Activated B cell treated with CpG ODN at 0.5 μM for 24 hours (primary cell): ENCODE measurements around the gene PTPN3. TPM values are rescaled to one million over a fixed set of nuclear protein-coding genes. Genes with fewer than 3 reads are reported as not detected.

Source experiments
- ATAC-seq: fragments of 200-7000 bp; cut with Tn5 transposase; one replicate; pipeline ENCODE4 v1.10.0; 2021; ENCODE audit warnings: low read depth, mild to moderate bottlenecking, moderate library complexity
- CTCF ChIA-PET: fragments of 350-600 bp; sonication (Branson Sonifier 250); formaldehyde crosslinking; loops from one replicate; lab custom pipeline; 2021; ENCODE audit warnings: antibody characterized with exemption; lab: Charles Lee
- POLR2A ChIA-PET: fragments of 350-600 bp; sonication (Branson Sonifier 250); formaldehyde crosslinking; loops from one replicate; lab custom pipeline; 2021; ENCODE audit warnings: antibody characterized with exemption; lab: Charles Lee
- DNase-seq: peaks from one replicate; pipeline ENCODE4 v3.0.0; 2022
- H3K27ac Mint-ChIP-seq: one replicate; pipeline ENCODE4 v1.8.0; 2020; ENCODE audit warnings: mixed read lengths
- H3K27me3 Mint-ChIP-seq: one replicate; pipeline ENCODE4 v1.8.0; 2021; ENCODE audit warnings: mixed read lengths
- H3K36me3 Mint-ChIP-seq: one replicate; pipeline ENCODE4 v1.8.0; 2021; ENCODE audit warnings: low read depth, mixed read lengths
- H3K4me1 Mint-ChIP-seq: one replicate; pipeline ENCODE4 v1.8.0; 2021; ENCODE audit warnings: mixed read lengths
- H3K4me3 Mint-ChIP-seq: one replicate; pipeline ENCODE4 v1.8.0; 2020; ENCODE audit warnings: mild to moderate bottlenecking, mixed read lengths
- H3K9me3 Mint-ChIP-seq: one replicate; pipeline ENCODE4 v1.8.0; 2020; ENCODE audit warnings: mixed read lengths
- intact Hi-C: fragments of 100-400 bp; cut with micrococcal nuclease; formaldehyde crosslinking; loops from one replicate; pipeline ENCODE4 v1.15.1; 2024
- total RNA-seq: library from RNA; stranded (reverse); gene quantifications from 2 replicates; pipeline ENCODE4 v1.2.3, GENCODE V29; 2022
- TF ChIP-seq, protein P1 (sequence below): fragments of 200-600 bp; IDR thresholded peaks from one replicate; pipeline ENCODE4 v1.8.0; 2022; ENCODE audit warnings: antibody characterized with exemption, mild to moderate bottlenecking

Gene PTPN3
- total RNA-seq, 1 donor from 2014 or later, result 0.09 TPM

DNA sequence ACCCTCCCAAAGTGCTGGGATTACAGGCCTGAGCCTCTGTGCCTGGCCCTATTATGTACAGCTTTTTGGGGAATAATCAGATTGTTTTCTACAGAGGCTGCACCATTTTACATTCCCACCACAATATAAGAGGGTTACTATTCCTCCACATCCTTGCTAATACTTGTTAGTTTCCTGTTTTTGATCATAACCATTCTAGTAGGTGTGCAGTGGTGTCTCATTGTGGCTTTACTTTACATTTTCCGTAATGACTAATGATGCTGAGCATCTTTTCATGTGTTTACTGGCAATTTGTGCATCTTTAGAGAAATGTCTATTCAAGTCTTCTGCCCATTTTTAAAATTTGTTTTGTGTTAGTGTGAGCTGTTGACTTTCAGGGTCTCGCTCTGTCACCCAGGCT, 18.3 kb downstream of the PTPN3 start:
- CTCF ChIA-PET, result no interaction called here
- no peaks in the 10 kb centered on the region for H3K36me3 Mint-ChIP-seq

DNA sequence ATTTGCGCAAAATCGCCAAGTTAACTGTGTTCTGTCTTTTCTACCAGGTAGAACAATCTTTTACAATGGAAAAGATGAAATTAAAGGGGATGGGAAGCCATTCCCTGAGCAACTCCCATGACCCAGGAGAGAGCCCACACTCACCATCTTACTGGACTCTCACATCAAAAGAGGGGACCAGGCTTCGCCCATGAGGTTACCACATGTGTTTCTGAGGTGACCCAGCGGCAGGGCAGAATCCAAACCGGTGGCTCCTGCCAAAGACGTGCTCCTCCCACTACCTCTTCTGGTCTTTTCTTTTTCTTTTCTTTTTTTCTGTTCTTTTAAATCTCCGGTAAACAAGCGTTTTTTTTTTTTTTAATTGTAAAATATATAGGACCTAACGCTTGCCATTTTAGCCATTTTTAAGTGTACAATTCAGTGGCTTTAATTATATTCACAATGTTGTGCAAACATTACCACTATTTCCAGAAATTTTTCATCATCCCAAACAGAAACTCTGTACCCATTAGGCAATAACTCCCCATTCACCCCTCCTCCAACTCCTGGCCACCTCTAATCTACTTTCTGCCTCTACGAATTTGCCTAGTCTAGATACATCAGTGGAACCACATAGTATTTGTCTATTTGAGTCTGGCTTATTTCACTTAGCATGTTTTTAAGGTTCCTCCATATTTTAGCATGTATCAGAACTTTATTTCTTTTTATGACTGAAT, 19.3 kb downstream of the PTPN3 start:
- Mint-ChIP-seq H3K4me1 (no peaks in the 10 kb centered on the region), H3K9me3 (no peaks in the 10 kb centered on the region), H3K36me3 (no peaks in the 10 kb centered on the region), H3K27ac (no peak overlapping the region), H3K4me3 (no peak overlapping the region), H3K27me3 (peaks cover 23% of the 10 kb centered on the region)
- CTCF ChIA-PET, result no interaction called here
- DNase-seq (no peak), ATAC-seq (no peak)
- POLR2A ChIA-PET, result no interaction called here
- intact Hi-C loops, result no loop called here
- TF ChIP-seq, protein P1, sequence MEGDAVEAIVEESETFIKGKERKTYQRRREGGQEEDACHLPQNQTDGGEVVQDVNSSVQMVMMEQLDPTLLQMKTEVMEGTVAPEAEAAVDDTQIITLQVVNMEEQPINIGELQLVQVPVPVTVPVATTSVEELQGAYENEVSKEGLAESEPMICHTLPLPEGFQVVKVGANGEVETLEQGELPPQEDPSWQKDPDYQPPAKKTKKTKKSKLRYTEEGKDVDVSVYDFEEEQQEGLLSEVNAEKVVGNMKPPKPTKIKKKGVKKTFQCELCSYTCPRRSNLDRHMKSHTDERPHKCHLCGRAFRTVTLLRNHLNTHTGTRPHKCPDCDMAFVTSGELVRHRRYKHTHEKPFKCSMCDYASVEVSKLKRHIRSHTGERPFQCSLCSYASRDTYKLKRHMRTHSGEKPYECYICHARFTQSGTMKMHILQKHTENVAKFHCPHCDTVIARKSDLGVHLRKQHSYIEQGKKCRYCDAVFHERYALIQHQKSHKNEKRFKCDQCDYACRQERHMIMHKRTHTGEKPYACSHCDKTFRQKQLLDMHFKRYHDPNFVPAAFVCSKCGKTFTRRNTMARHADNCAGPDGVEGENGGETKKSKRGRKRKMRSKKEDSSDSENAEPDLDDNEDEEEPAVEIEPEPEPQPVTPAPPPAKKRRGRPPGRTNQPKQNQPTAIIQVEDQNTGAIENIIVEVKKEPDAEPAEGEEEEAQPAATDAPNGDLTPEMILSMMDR, result no peak

More for the DNA sequence above, 18.3 kb downstream of the PTPN3 start:
- H3K27me3 Mint-ChIP-seq, result peaks cover 15% of the 10 kb centered on the region
- TF ChIP-seq, protein P1, result no peak
- ATAC-seq (no peak), DNase-seq (no peak)
- H3K27ac Mint-ChIP-seq, result no peak overlapping the region
- H3K4me3 Mint-ChIP-seq, result no peak overlapping the region
- no peaks in the 10 kb centered on the region for H3K9me3 Mint-ChIP-seq
- no peaks in the 10 kb centered on the region for H3K4me1 Mint-ChIP-seq
- POLR2A ChIA-PET, result no interaction called here
- intact Hi-C loops, result no loop called here

DNA sequence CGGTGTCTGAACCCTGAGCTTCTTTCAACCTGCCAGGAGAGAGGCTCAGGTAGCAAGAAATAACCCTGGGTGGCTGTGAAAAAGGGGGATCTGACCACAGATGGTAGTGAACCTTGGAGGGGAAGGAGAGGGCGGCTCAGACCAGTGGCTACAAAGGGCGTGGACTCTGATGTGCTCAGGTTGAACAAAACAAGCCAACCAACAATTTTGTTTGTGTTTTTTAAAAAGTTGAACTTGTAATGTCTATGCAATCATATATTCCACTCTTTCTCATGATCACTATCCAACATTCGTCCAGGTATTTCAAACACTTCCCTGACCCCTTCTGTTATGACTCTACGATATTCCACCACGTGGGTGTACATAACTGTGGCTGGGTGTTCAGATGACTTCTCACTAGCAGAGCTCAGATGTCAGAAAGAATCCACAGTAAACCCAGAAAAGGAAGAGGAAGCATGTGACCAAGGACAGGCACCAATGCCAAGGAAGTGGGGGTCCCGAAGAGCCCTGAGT, 20.0 kb downstream of the PTPN3 start:
- Mint-ChIP-seq H3K36me3 (no peaks in the 10 kb centered on the region), H3K9me3 (no peaks in the 10 kb centered on the region), H3K4me1 (no peaks in the 10 kb centered on the region), H3K27ac (no peak overlapping the region), H3K27me3 (peaks cover 21% of the 10 kb centered on the region), H3K4me3 (no peak overlapping the region)
- ATAC-seq (no peak), DNase-seq (no peak)
- CTCF ChIA-PET, result no interaction called here
- intact Hi-C loops, result no loop called here
- TF ChIP-seq, protein P1, result no peak
- POLR2A ChIA-PET, result no interaction called here

DNA sequence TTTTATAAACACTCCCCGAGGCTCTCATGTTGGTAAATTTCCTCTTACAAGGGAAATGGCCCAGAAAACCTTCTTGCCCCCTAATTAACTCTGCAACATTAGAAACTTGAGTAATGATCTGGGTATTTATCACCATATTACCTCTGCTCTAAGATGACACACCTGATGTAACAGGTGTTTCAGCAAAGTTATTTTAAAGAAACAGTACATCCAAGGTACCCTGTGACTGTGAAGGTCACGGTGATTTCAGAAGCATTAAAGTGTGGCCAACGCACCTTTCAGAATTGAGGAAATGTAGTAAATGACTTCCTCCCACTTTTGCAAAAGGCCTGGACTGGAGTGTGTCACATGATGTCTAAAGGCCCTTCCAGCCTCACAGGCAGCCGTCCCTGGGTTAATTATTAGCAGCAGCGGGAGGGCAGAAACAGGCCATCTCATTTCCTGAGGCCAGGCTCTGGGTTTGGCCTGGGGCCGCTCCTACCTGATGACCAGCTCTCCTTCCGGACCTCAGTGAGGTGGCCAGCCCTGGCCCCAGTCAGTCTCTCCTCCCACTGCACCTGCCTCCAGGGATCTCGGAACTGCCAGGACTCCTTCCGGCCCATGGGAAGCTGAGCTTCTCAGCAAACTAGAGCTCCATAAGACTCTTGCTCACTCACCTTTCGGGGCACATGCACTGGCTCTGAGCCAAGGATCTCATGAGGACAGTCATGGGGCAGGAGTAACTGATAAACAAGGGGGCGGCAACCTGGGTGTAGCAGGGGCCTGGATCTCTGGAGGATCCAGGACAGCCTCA, 20.7 kb downstream of the PTPN3 start:
- H3K4me1 Mint-ChIP-seq, result no peaks in the 10 kb centered on the region
- no peak overlapping the region for H3K4me3 Mint-ChIP-seq
- POLR2A ChIA-PET, result no interaction called here
- no peaks in the 10 kb centered on the region for H3K36me3 Mint-ChIP-seq
- H3K27me3 Mint-ChIP-seq, result peaks cover 19% of the 10 kb centered on the region
- intact Hi-C loops, result no loop called here
- DNase-seq (no peak), ATAC-seq (no peak)
- TF ChIP-seq, protein P1, result no peak
- CTCF ChIA-PET, result no interaction called here
- no peaks in the 10 kb centered on the region for H3K9me3 Mint-ChIP-seq
- H3K27ac Mint-ChIP-seq, result no peak overlapping the region

DNA sequence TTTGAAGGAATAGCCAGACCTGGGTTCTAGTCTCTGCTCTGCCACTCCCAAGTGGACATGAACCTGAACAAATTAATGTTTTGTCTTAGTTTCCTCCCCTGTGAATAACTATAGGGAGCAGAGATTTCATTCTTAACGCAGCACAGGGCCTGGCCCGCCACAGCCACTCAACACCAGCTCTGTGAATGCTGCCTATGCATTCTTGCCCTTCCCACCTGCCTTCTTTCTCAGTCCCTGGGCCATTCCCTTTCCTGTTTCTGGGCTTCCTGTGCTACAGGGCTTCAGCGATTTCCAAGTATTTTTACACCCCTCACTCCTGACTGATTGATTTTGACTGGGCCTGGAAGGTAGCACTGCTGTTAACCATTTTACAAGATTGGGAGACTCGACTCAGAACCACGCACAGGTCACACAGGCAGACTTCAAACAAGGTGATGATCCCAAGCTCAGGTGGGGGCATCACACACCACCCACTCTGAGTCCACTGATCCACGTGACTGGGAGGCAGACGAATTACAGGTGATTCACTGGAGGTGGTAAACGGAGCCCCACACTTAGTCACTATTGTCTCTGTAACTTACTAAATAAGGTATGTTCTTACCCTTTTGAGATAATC, 21.4 kb downstream of the PTPN3 start:
- intact Hi-C loops, result no loop called here
- H3K4me3 Mint-ChIP-seq, result no peak overlapping the region
- H3K4me1 Mint-ChIP-seq, result no peaks in the 10 kb centered on the region
- H3K36me3 Mint-ChIP-seq, result no peaks in the 10 kb centered on the region
- ChIA-PET POLR2A (no interaction called here), CTCF (no interaction called here)
- no peak for DNase-seq
- ATAC-seq, result no peak
- no peak overlapping the region for H3K27ac Mint-ChIP-seq
- H3K27me3 Mint-ChIP-seq, result peaks cover 20% of the 10 kb centered on the region
- TF ChIP-seq, protein P1, result no peak
- H3K9me3 Mint-ChIP-seq, result no peaks in the 10 kb centered on the region
